HTR-8/SVneo (cell line): Measurements from ENCODE around the gene ZNF385C.
"Not testable (repeated sequence)": the region's sequence is repeated elsewhere in the genome, so short reads cannot be mapped to it uniquely, and the experiment has no call there.

ENCODE experiments used
- DNase-seq: peaks from one replicate; pipeline ENCODE4 v3.0.0; 2011; ENCODE audit warnings: low spot score, mixed read lengths; ENCODE audit not compliant: insufficient read length
- FAIRE-seq: peaks from 2 replicates; lab custom pipeline; 2011; peaks lifted over from hg19 to GRCh38; lab: Jason Lieb, UNC

The ZNF385C gene

GRCh38 chr17:42027961-42028790 is 70.1 kb downstream of the ZNF385C start:
- DNase-seq (no peak), FAIRE-seq (no peak)

- no peak for DNase-seq
- FAIRE-seq: no peak
Observed at GRCh38 chr17:42027590-42027889, 70.7 kb downstream of the ZNF385C start.

- FAIRE-seq (no peak), DNase-seq (no peak)
Observed at GRCh38 chr17:42026857-42027589, 71.2 kb downstream of the ZNF385C start.

GRCh38 chr17:42025936-42026335 is 72.3 kb downstream of the ZNF385C start:
- no peak for FAIRE-seq
- DNase-seq: no peak

- DNase-seq: no peak
- no peak for FAIRE-seq
Observed at GRCh38 chr17:42025191-42025579, 73.1 kb downstream of the ZNF385C start.

- FAIRE-seq: no peak
Observed at GRCh38 chr17:42023524-42024349, 74.5 kb downstream of the ZNF385C start.

GRCh38 chr17:42020845-42021244 is 77.4 kb downstream of the ZNF385C start:
- not testable (repeated sequence) for DNase-seq, FAIRE-seq

More at GRCh38 chr17:42023524-42024349, 74.5 kb downstream of the ZNF385C start:
- no peak for DNase-seq

- FAIRE-seq (peak; percentile 40), DNase-seq (peak; percentile 97)
Observed at GRCh38 chr17:42019509-42020404, 78.5 kb downstream of the ZNF385C start, which contains the start of gene NKIRAS2. TSS of gene NKIRAS2 (plus strand) at chr17:42020090. CDS start at chr17:42021578, 1,488 bp downstream.

GRCh38 chr17:42018988-42019387 is 79.3 kb downstream of the ZNF385C start:
- FAIRE-seq (no peak), DNase-seq (no peak)

GRCh38 chr17:42018339-42018738 is 79.9 kb downstream of the ZNF385C start:
- DNase-seq: no peak
- no peak for FAIRE-seq

- DNase-seq (no peak), FAIRE-seq (no peak)
Observed at GRCh38 chr17:42017866-42018200, 80.4 kb downstream of the ZNF385C start.

GRCh38 chr17:42016941-42017865 is 81.1 kb downstream of the ZNF385C start, which contains the start of gene DNAJC7:
TSS of gene DNAJC7 (minus strand) at chr17:42017439. CDS start at chr17:42017416, 23 bp downstream.
- FAIRE-seq: peak; percentile 92
- DNase-seq: peak; percentile 93

GRCh38 chr17:42016411-42016831 is 81.9 kb downstream of the ZNF385C start:
- FAIRE-seq: no peak

GRCh38 chr17:42013740-42014139 is 84.5 kb downstream of the ZNF385C start:
- DNase-seq, FAIRE-seq: not testable (repeated sequence)

More at GRCh38 chr17:42016411-42016831, 81.9 kb downstream of the ZNF385C start:
- no peak for DNase-seq

- FAIRE-seq, DNase-seq: not testable (repeated sequence)
Observed at GRCh38 chr17:42012363-42012762, 85.9 kb downstream of the ZNF385C start.

- DNase-seq: peak; percentile 63
- FAIRE-seq: no peak
Observed at GRCh38 chr17:42010898-42011516, 87.3 kb downstream of the ZNF385C start.

GRCh38 chr17:42010266-42010680 is 88.0 kb downstream of the ZNF385C start:
- DNase-seq, FAIRE-seq: not testable (repeated sequence)

GRCh38 chr17:42009170-42009569 is 89.1 kb downstream of the ZNF385C start:
- DNase-seq (no peak), FAIRE-seq (no peak)
